Activated CD8-positive, alpha-beta T cell treated with anti-CD3 and anti-CD28 coated beads for 36 hours (primary cell): ENCODE measurements around the gene SIK3. TPM values are rescaled to one million over a fixed set of nuclear protein-coding genes. Genes with fewer than 3 reads are reported as not detected.
"Not testable (repeated sequence)": the region's sequence is repeated elsewhere in the genome, so short reads cannot be mapped to it uniquely, and the experiment has no call there.

Experiments used
- ATAC-seq: fragments of 200-7000 bp; cut with Tn5 transposase; one replicate; pipeline ENCODE4 v1.10.0; 2021; ENCODE audit warnings: mild to moderate bottlenecking, moderate library complexity
- CTCF ChIA-PET: fragments of 350-600 bp; sonication (Branson Sonifier 250); formaldehyde crosslinking; loops from one replicate; lab custom pipeline; 2021; ENCODE audit warnings: antibody characterized with exemption; lab: Charles Lee
- POLR2A ChIA-PET: fragments of 350-600 bp; sonication (Branson Sonifier 250); formaldehyde crosslinking; loops from one replicate; lab custom pipeline; 2021; ENCODE audit warnings: antibody characterized with exemption; lab: Charles Lee
- DNase-seq: peaks from one replicate; pipeline ENCODE4 v3.0.0-alpha.2; 2020
- H3K27ac Mint-ChIP-seq: one replicate; pipeline ENCODE4 v1.8.0; 2021; ENCODE audit warnings: mild to moderate bottlenecking, mixed read lengths
- H3K27me3 Mint-ChIP-seq: one replicate; pipeline ENCODE4 v1.8.0; 2021; ENCODE audit warnings: mixed read lengths
- H3K36me3 Mint-ChIP-seq: one replicate; pipeline ENCODE4 v1.8.0; 2021; ENCODE audit warnings: low read depth, mixed read lengths
- H3K4me1 Mint-ChIP-seq: one replicate; pipeline ENCODE4 v1.8.0; 2021; ENCODE audit warnings: low read depth, mixed read lengths
- H3K4me3 Mint-ChIP-seq: one replicate; pipeline ENCODE4 v1.8.0; 2021; ENCODE audit warnings: mild to moderate bottlenecking, moderate library complexity, mixed read lengths
- H3K9me3 Mint-ChIP-seq: one replicate; pipeline ENCODE4 v1.8.0; 2021; ENCODE audit warnings: mixed read lengths
- CTCF ChIP-seq: fragments of 200-600 bp; IDR thresholded peaks from one replicate; pipeline ENCODE4 v1.8.0; 2022; ENCODE audit warnings: antibody characterized with exemption, mild to moderate bottlenecking
- intact Hi-C: fragments of 100-400 bp; cut with micrococcal nuclease; formaldehyde crosslinking; loops from one replicate; pipeline ENCODE4 v1.10.0; 2022
- total RNA-seq, 2 experiments: library from RNA; stranded (reverse); gene quantifications; one replicate each; pipeline ENCODE4 v1.2.3, GENCODE V29; 2021

The SIK3 gene
- total RNA-seq, 2 experiments from 2014 or later = 18.7 to 24.1 TPM

DNA sequence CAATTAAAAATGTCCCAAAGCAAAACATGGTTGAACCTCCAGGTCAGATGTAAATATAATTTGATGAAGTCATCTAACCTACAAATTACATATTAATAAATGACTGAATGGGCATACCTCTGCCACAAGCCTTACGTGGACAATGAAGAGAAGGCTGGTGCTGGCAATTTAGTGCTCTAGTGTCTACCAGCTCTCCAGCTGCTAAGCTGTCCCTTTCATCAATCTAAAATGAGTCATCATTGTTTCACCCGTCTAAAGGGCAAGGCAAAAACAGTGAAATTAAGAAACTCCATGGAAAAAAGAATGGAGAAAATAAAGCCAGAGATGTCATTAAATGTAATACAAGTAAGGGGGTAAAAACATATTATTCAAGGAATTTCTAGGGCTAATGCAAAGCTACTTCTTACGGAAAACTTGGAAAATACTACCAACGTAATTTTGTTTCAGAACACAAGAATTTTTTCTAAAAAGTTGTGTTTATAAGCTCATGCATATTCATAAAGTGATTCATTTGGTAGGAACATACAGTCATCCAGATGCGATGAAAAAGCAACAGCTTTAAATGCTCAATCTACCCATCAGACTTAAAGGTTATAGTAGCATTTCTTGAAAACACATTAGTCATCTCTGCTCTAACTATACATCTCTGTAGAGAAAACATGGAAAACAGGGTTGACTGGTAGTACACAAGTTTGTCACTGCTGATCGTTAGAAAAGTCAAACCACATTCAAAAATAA is 71.5 kb downstream of the SIK3 start:
- Mint-ChIP-seq H3K4me1 (peaks cover 67% of the 10 kb centered on the region), H3K27me3 (no peaks in the 10 kb centered on the region), H3K9me3 (peaks cover 1% of the 10 kb centered on the region), H3K4me3 (no peak overlapping the region), H3K36me3 (peaks cover 2% of the 10 kb centered on the region), H3K27ac (peak overlapping the region; percentile 91)
- DNase-seq = peak; percentile 24
- peak; percentile 77 for ATAC-seq
- TF ChIP-seq CTCF = no peak
- POLR2A ChIA-PET = interaction anchor here (0.7 to 1.3 kb wide), 4 partner anchors 9 to 68 kb away, joined by 3 to 4 read pairs (median 3); no protein-coding TSS in a partner anchor
- CTCF ChIA-PET = interaction anchor here (0.7 to 2.1 kb wide), 6 partner anchors 13 to 96 kb away, joined by 3 to 5 read pairs (median 4); no protein-coding TSS in a partner anchor
- intact Hi-C loops = loop anchor here (5.0 kb wide), 1 partner anchor 36 kb away; no protein-coding TSS in a partner anchor

DNA sequence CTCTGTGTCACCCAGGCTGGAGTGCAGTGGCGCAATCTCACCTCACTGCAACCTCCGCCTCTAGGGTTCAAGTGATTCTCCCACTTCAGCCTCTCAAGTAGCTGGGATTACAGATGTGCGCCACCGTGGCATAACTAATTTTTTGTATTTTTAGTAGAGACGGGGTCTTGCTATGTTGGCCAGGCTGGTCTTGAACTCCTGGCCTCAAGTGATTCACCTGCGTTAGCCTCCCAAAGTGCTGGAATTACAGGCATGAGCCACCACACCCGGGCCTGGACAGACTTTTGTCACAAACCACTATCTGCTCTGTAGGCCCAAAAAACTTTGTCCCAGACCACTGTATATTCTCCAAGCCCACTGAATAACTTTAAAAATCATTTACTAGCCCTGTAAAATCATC is 74.5 kb downstream of the SIK3 start:
- not testable (repeated sequence) for H3K9me3 Mint-ChIP-seq, H3K27me3 Mint-ChIP-seq, ATAC-seq, H3K4me3 Mint-ChIP-seq, DNase-seq, H3K36me3 Mint-ChIP-seq
- intact Hi-C loops = loop anchor here (2.0 to 5.0 kb wide), 2 partner anchors 36 to 71 kb away; no protein-coding TSS in a partner anchor
- ChIA-PET POLR2A (interaction anchor here (1.2 to 2.5 kb wide), 2 partner anchors 10 to 16 kb away, joined by 3 to 8 read pairs; no protein-coding TSS in a partner anchor), CTCF (interaction anchor here (0.6 to 1.1 kb wide), 2 partner anchors 21 to 37 kb away, joined by 3 to 4 read pairs; no protein-coding TSS in a partner anchor)
- H3K4me1 Mint-ChIP-seq = peaks cover 83% of the 10 kb centered on the region
- peak overlapping the region; percentile 47 for H3K27ac Mint-ChIP-seq

- Mint-ChIP-seq H3K4me1 (peaks cover 81% of the 10 kb centered on the region), H3K9me3 (peaks cover 1% of the 10 kb centered on the region), H3K27me3 (no peaks in the 10 kb centered on the region), H3K27ac (peak overlapping the region; percentile 79), H3K36me3 (peaks cover 2% of the 10 kb centered on the region), H3K4me3 (no peak overlapping the region)
- no peak for ATAC-seq
- ChIA-PET POLR2A (interaction anchor here (2.5 kb wide), 1 partner anchor 17 kb away, joined by 8 read pairs; no protein-coding TSS in a partner anchor), CTCF (no interaction called here)
- no peak for DNase-seq
- intact Hi-C loops = loop anchor here (2.0 to 5.0 kb wide), 2 partner anchors 36 to 72 kb away; no protein-coding TSS in a partner anchor
- no peak for TF ChIP-seq CTCF
These were observed 75.0 kb downstream of the SIK3 start for GRCh38 chr11:117023178-117023577.

DNA sequence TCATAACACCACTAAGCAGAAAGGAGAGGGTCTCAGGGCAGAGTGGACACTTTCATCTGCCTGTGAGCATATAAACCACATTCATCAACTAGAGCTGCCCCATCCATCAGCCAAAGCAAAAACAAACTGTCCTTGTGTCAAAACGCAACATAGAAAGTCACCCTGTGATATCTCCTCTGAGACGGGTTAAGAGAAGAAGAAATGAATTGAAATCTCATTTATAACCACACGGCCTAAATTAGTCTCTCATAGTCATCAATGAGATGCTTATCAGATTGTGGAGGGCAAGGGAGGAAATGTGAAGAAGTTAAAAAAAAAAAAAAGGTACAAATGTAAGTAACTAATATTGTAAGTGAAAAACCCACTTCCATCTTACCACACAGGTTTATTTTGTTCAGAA is 75.7 kb downstream of the SIK3 start:
- TF ChIP-seq CTCF = no peak
- DNase-seq (peak; percentile 21), ATAC-seq (peak; percentile 56)
- intact Hi-C loops = loop anchor here (2.0 to 5.0 kb wide), 2 partner anchors 35 to 72 kb away; no protein-coding TSS in a partner anchor
- peak overlapping the region; percentile 79 for H3K27ac Mint-ChIP-seq
- H3K9me3 Mint-ChIP-seq = peaks cover 1% of the 10 kb centered on the region
- H3K27me3 Mint-ChIP-seq = no peaks in the 10 kb centered on the region
- H3K4me3 Mint-ChIP-seq = peak overlapping the region; percentile 0
- ChIA-PET CTCF (no interaction called here), POLR2A (no interaction called here)
- H3K4me1 Mint-ChIP-seq = peaks cover 82% of the 10 kb centered on the region
- peaks cover 2% of the 10 kb centered on the region for H3K36me3 Mint-ChIP-seq

DNA sequence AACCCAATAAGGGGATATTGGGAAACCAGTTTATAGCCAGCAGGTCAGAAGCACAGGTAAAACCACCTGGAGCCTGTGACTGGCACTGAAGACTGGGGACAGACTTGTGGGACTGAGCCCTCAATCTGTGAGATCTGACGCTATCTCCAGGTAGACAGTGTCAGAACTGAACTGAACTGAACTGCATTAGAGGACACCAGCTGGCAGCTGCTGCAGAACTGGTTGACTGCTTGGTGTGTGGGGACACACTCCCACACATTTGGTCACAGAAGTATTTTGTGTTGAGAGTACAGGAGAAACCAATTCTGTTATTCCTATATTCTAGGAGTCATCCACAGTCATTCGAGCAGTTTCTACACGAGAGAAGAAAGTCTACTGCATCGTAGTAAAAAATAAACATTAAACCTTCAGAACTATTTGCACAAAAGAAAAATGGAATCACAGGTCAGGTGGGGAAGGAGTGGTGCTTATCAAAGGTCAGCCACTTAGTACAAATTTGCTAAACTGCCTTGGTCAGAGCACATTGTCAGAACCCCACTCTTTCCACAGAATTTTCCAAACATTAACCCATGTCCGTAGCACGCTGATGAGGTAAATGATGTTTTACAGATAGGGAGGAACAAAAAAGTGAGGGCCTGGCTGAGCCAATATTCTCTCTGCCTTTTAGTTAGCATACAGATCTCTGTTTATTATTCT is 77.2 kb downstream of the SIK3 start:
- Mint-ChIP-seq H3K36me3 (peaks cover 1% of the 10 kb centered on the region), H3K4me3 (no peak overlapping the region), H3K27me3 (no peaks in the 10 kb centered on the region), H3K9me3 (peaks cover 2% of the 10 kb centered on the region), H3K4me1 (peaks cover 72% of the 10 kb centered on the region), H3K27ac (peak overlapping the region; percentile 63)
- ATAC-seq (no peak), DNase-seq (peak; percentile 37)
- CTCF ChIA-PET = interaction anchor here (1.1 to 1.2 kb wide), 2 partner anchors 56 to 102 kb away, joined by 3 to 4 read pairs; no protein-coding TSS in a partner anchor
- no peak for TF ChIP-seq CTCF
- intact Hi-C loops = loop anchor here (5.0 kb wide), 1 partner anchor 34 kb away; no protein-coding TSS in a partner anchor
- POLR2A ChIA-PET = interaction anchor here (1.1 kb wide), 1 partner anchor 19 kb away, joined by 3 read pairs; no protein-coding TSS in a partner anchor
